DND-41 (cell line): ENCODE results near the gene CAPN12.

Experiments used
- ATAC-seq: fragments of 200-7000 bp; cut with Tn5 transposase; 3 replicates; pipeline ENCODE4 v1.9.1; 2021; ENCODE audit warnings: low read depth; ENCODE audit not compliant: insufficient read depth
- DNase-seq: peaks from one replicate; pipeline ENCODE4 v3.0.0-alpha.2; 2020
- H2AFZ ChIP-seq: 2 replicates; pipeline ENCODE4 v1.6.0; 2012; ENCODE audit warnings: low read depth, low read length
- H3K27ac ChIP-seq: 2 replicates; pipeline ENCODE4 v1.5.1; 2012; ENCODE audit warnings: low read length, inconsistent platforms
- H3K27me3 ChIP-seq: fragments of 200-600 bp; sonication (generic); 2 replicates; pipeline ENCODE4 v1.6.0; 2012; ENCODE audit warnings: low read length, mild to moderate bottlenecking, inconsistent platforms; ENCODE audit not compliant: insufficient read depth, poor library complexity
- H3K36me3 ChIP-seq: 2 replicates; pipeline ENCODE4 v1.5.1; 2012; ENCODE audit warnings: low read length, inconsistent platforms; ENCODE audit not compliant: insufficient read depth
- H3K4me1 ChIP-seq: 2 replicates; pipeline ENCODE4 v1.5.1; 2012; ENCODE audit warnings: mild to moderate bottlenecking, low read length; ENCODE audit not compliant: insufficient read depth
- H3K4me2 ChIP-seq: 2 replicates; pipeline ENCODE4 v1.6.0; 2012; ENCODE audit warnings: mild to moderate bottlenecking, moderate library complexity, low read length, inconsistent platforms; ENCODE audit not compliant: insufficient read depth
- H3K4me3 ChIP-seq, 2 experiments: fragments of 200-600 bp in 1 of 2; shearing (Covaris generic) in 1 of 2; 2 replicates each; pipeline ENCODE4 v1.5.1; 2012 to 2016; ENCODE audit warnings: inconsistent platforms in 2 of 2, low read length in 2 of 2, mild to moderate bottlenecking in 2 of 2, low read depth in 1 of 2, moderate library complexity in 1 of 2
- H3K79me2 ChIP-seq: 2 replicates; pipeline ENCODE4 v1.6.0; 2012; ENCODE audit warnings: low read length, inconsistent platforms; ENCODE audit not compliant: insufficient read depth
- H3K9ac ChIP-seq: 2 replicates; pipeline ENCODE4 v1.6.0; 2012; ENCODE audit warnings: low read depth, mild to moderate bottlenecking, inconsistent platforms, low read length, moderate library complexity
- H3K9me3 ChIP-seq: 2 replicates; pipeline ENCODE4 v1.5.1; 2012; ENCODE audit warnings: low read length, moderate library complexity, mild to moderate bottlenecking, inconsistent platforms; ENCODE audit not compliant: insufficient read depth, severe bottlenecking
- H4K20me1 ChIP-seq: 2 replicates; pipeline ENCODE4 v1.6.0; 2012; ENCODE audit warnings: low read length; ENCODE audit not compliant: insufficient read depth
- EZH2 ChIP-seq: IDR thresholded peaks from 3 replicates; pipeline ENCODE4 v1.6.1; 2012; ENCODE audit warnings: borderline replicate concordance, low read depth, mild to moderate bottlenecking, moderate library complexity, low read length, inconsistent platforms; ENCODE audit not compliant: severe bottlenecking
- TF ChIP-seq, protein P1 (sequence below): IDR thresholded peaks from 2 replicates; pipeline ENCODE4 v1.5.1; 2012; ENCODE audit warnings: borderline replicate concordance, low read length, moderate library complexity, mild to moderate bottlenecking; ENCODE audit not compliant: poor library complexity, severe bottlenecking; ENCODE audit errors: extremely low read depth

CAPN12 gene

DNA sequence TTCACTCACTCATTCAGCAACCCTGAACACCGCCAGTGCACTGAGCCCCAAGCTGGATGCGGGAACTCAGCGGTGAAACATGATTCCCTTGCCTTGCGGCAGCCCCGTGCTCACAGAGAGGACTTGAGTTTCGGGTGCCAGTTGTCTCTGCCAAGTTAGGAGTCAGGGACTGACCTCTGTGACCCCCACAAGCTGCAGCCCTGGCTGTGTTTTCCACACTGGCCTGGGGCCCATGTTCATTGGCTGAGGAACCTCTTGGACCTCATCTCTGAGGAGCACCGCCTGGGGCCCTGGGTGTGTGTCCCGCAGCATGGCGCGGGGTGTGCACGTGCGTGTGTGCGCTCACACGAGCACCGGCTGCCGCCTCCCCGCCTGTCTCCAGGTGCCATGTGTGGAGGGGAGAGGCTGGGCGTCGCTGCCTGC, 31.0 kb downstream of the CAPN12 start:
- ATAC-seq (no peak), DNase-seq (no peak)
- H3K4me2 ChIP-seq: no peak overlapping the region
- no peak overlapping the region for H2AFZ ChIP-seq
- no peaks in the 10 kb centered on the region for H3K79me2 ChIP-seq
- no peaks in the 10 kb centered on the region for H3K27me3 ChIP-seq
- no peak overlapping the region for H3K27ac ChIP-seq
- H3K9me3 ChIP-seq: no peaks in the 10 kb centered on the region
- H3K36me3 ChIP-seq: peaks cover 87% of the 10 kb centered on the region
- TF ChIP-seq, protein P1, sequence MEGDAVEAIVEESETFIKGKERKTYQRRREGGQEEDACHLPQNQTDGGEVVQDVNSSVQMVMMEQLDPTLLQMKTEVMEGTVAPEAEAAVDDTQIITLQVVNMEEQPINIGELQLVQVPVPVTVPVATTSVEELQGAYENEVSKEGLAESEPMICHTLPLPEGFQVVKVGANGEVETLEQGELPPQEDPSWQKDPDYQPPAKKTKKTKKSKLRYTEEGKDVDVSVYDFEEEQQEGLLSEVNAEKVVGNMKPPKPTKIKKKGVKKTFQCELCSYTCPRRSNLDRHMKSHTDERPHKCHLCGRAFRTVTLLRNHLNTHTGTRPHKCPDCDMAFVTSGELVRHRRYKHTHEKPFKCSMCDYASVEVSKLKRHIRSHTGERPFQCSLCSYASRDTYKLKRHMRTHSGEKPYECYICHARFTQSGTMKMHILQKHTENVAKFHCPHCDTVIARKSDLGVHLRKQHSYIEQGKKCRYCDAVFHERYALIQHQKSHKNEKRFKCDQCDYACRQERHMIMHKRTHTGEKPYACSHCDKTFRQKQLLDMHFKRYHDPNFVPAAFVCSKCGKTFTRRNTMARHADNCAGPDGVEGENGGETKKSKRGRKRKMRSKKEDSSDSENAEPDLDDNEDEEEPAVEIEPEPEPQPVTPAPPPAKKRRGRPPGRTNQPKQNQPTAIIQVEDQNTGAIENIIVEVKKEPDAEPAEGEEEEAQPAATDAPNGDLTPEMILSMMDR: no peak
- no peak for TF ChIP-seq EZH2
- no peaks in the 10 kb centered on the region for H3K4me1 ChIP-seq
- peaks cover 12% of the 10 kb centered on the region; the same call in 1 of the 2 replicates for H4K20me1 ChIP-seq
- H3K9ac ChIP-seq: no peak overlapping the region
- H3K4me3 ChIP-seq: no peak overlapping the region

DNA sequence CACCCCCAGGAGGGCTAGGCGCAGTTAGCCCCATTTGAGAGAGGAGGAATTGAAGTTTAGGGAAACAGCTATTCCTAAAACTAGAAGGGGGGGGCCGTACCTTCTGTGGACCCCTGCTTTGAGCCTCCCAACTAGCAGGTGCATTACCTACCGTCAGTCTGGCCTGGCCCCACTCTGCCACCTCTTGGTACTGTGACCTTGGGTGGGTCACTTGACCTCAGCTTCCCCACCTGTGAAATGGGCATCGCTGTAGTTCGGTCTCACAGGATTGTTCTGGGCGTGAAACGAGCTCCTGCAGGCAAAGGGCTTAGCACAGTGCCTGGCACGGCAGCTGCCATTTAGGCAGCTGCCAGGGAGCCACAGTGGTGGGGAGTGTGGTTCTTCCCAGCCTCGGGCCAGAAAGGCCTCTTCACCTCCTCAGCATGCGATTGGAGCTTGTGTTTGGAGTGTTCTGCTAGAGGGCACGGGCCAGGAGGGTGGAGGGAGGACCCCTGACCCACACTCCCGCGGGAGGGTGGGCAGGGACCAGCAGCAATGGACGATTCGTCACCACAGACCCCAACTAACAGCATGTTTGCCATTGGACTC, 32.0 kb downstream of the CAPN12 start:
- H3K4me3 ChIP-seq: no peak overlapping the region
- H3K36me3 ChIP-seq: peaks cover 88% of the 10 kb centered on the region
- H2AFZ ChIP-seq: no peak overlapping the region
- no peaks in the 10 kb centered on the region for H3K27me3 ChIP-seq
- no peak overlapping the region for H3K9ac ChIP-seq
- no peaks in the 10 kb centered on the region for H3K79me2 ChIP-seq
- no peak overlapping the region for H3K4me2 ChIP-seq
- no peaks in the 10 kb centered on the region for H3K4me1 ChIP-seq
- DNase-seq (no peak), ATAC-seq (no peak)
- H4K20me1 ChIP-seq: peaks cover 12% of the 10 kb centered on the region; the same call in 1 of the 2 replicates
- no peaks in the 10 kb centered on the region for H3K9me3 ChIP-seq
- TF ChIP-seq, protein P1: no peak
- H3K27ac ChIP-seq: no peak overlapping the region

- H3K79me2 ChIP-seq: no peaks in the 10 kb centered on the region
- no peak overlapping the region for H3K27ac ChIP-seq
- H3K36me3 ChIP-seq: peaks cover 88% of the 10 kb centered on the region
Observed at GRCh38 chr19:38711726-38712153, 32.5 kb downstream of the CAPN12 start.

More at GRCh38 chr19:38711726-38712153, 32.5 kb downstream of the CAPN12 start:
- DNase-seq (no peak), ATAC-seq (no peak)
- no peak overlapping the region for H3K9ac ChIP-seq
- TF ChIP-seq, protein P1: no peak
- no peak for TF ChIP-seq EZH2
- H3K27me3 ChIP-seq: no peaks in the 10 kb centered on the region
- H3K9me3 ChIP-seq: no peaks in the 10 kb centered on the region
- no peaks in the 10 kb centered on the region for H3K4me1 ChIP-seq
- H3K4me2 ChIP-seq: no peak overlapping the region
- H4K20me1 ChIP-seq: peaks cover 12% of the 10 kb centered on the region; the same call in 1 of the 2 replicates
- H3K4me3 ChIP-seq: no peak overlapping the region
- H2AFZ ChIP-seq: no peak overlapping the region
